ENCODE results near the gene LHX4.
"Not testable (repeated sequence)": the region's sequence is repeated elsewhere in the genome, so short reads cannot be mapped to it uniquely, and the experiment has no call there.

Gene LHX4

DNA sequence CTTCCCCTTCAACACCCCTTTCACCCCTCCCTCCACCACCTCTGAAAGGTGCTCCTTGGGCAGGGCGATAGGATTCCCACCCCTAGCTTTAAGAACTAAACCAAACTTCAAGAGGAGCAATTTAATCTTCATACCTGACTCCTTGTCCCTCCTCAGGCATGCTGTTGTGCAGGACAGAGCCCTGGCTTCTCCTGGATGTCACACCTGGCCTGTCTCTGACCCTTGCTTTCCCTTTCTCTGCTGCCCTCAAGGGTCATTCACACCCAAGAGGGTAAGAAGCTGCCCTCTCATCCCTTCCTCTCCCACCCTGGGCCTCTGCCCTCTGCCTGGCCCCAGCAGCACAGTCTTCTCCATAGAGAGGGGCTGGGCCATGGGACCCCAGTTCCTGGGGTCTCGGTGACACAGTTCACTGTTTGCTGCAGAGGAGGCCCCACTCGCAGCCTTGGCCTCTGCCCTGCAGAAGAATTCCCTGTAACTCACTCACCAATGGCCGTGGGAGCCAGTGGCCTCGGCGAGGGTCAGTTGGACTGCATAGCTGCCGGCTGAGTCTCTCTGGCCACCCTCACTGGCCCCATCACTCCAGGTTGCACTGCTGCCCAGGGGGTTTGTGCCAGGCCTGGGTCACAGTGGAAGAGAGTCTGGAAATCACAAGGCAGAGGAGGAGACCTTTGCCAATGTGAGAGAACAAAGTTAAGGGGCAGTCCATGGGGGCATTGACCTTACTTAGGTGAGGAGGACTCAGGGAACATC lies 28.4 kb upstream of the LHX4 start:
- ATAC-seq (replicated peaks; ENCODE audit: extremely low read depth, poor library complexity, severe bottlenecking), result no peak
- Mint-ChIP-seq H3K9me3 (no peaks in the 10 kb centered on the region), H3K36me3 (ENCODE audit: insufficient read depth) (no peaks in the 10 kb centered on the region), H3K4me1 (no peaks in the 10 kb centered on the region), H3K4me3 (no peak overlapping the region), H3K27ac (ENCODE audit: low read depth) (no peak overlapping the region), H3K27me3 (no peaks in the 10 kb centered on the region)
- DNase-seq (ENCODE audit: low spot score in 2 of 2), result no peak

DNA sequence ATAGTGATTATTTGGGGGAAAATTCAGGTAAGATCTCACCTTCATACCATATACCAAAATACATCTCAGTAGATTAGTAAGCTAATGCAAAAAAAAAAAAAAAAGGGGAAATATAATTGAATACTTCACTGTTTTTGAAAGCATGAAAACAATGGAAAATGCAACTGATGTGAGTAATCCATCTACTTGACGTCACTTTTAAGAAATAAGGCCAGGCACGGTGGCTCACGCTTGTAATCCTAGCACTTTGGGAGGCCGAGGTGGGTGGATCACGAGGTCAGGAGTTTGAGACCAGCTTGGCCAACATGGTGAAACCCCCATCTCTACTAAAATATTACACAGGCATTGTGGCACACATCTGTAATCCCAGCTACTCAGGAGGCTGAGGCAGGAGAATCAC lies 27.5 kb upstream of the LHX4 start:
- not testable (repeated sequence) for H3K4me3 Mint-ChIP-seq; H3K36me3 Mint-ChIP-seq (ENCODE audit: insufficient read depth); ATAC-seq (replicated peaks; ENCODE audit: extremely low read depth, poor library complexity, severe bottlenecking); H3K27me3 Mint-ChIP-seq; H3K4me1 Mint-ChIP-seq; H3K27ac Mint-ChIP-seq (ENCODE audit: low read depth); DNase-seq (ENCODE audit: low spot score in 2 of 2); H3K9me3 Mint-ChIP-seq

DNA sequence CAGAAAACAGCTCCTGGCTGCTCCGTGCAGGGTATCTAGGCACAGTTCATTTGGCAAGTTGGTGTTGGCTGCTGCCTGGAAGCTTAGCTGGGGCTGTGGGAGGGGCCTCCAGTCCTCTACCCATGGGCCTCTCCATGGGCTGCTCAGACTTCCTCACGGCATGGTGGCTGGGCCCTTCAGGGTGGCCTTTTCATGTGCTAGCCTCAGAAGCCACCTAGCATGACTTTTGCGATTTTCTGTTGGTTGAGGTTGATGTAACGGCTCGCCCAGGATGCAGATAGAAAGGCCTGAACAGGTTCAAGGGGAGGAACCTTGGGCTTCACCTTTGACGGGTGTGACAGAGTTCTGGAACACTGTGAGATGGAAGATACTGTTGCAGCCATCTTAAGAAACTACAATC lies 25.8 kb upstream of the LHX4 start:
- no peak overlapping the region for H3K27ac Mint-ChIP-seq (ENCODE audit: low read depth)

DNA sequence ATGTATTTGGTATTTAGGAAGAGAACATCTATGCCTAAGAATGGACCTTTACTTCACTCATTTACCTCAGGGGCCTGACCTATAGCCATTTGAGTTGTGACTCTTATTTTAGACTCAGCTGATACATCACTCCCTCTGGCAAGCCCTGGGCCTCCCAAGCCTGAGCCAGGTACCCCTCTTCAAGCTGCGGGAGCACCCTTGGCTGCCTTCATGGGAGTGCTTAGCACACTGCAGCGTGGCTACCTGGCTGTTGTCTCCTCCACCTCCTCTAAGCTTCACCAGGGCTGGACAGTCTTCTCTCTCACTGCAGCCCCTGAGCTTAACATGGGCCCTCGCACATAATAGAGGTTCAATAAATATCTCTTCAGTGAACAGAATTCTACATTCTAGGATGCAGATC lies 23.5 kb upstream of the LHX4 start:
- Mint-ChIP-seq H3K4me1 (no peaks in the 10 kb centered on the region), H3K27me3 (no peaks in the 10 kb centered on the region), H3K27ac (ENCODE audit: low read depth) (no peak overlapping the region), H3K36me3 (ENCODE audit: insufficient read depth) (peaks cover 1% of the 10 kb centered on the region), H3K4me3 (no peak overlapping the region), H3K9me3 (no peaks in the 10 kb centered on the region)
- DNase-seq (ENCODE audit: low spot score in 2 of 2) (no peak), ATAC-seq (replicated peaks; ENCODE audit: extremely low read depth, poor library complexity, severe bottlenecking) (no peak)

More for the DNA sequence above, 25.8 kb upstream of the LHX4 start:
- no peak for DNase-seq (ENCODE audit: low spot score in 2 of 2)
- Mint-ChIP-seq H3K36me3 (ENCODE audit: insufficient read depth) (peaks cover 1% of the 10 kb centered on the region), H3K9me3 (no peaks in the 10 kb centered on the region), H3K4me1 (no peaks in the 10 kb centered on the region), H3K27me3 (no peaks in the 10 kb centered on the region), H3K4me3 (no peak overlapping the region)
- ATAC-seq (replicated peaks; ENCODE audit: extremely low read depth, poor library complexity, severe bottlenecking), result no peak

DNA sequence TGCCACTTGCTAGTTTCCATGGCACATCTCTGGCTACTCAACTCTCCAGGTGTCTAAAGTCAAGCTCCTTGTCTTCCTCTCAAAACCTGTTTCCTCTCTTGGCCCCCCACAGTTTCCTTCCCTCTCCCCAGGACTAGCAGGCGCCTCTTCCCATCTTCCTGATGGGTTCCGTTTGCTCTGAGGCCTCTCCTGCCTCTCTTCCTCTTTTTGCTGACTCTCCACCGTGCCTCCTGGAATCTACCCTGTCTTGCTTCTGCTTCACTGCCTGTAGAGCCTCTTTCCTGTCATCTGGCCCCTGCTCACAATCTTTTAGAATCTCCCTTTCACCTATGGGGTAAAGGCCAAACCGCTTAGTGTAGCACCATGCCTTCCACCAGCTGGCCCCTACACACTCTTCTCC lies 21.8 kb upstream of the LHX4 start:
- H3K4me3 Mint-ChIP-seq, result no peak overlapping the region

DNA sequence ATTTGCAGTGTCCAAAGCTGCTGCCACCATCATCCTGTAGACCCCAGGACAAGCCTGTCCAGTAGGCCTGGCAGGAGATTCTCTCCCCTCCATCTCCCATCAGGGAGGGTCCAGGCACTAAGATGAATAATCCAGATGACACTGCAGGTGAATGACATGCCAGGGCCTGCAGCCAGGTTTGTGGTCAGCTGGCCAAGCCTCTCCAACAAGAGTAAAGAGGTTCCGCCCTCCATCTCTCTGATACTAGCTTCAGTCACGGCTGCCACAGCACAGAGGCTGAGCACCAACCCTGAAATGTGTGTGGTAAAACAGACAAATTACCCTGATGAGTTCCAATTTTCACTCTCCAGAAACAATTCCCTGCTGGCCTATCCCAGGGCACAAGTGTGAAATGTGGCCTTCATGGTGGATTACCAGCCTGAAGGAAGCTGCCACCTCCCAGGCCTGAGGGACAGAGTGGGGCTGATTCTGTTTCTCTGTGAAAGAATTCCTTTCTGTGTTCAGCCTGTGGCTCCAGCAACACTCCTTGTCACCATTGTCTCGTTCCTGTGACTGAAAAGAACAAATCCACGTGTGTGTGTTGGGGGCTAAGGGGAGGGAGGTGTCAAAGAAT lies 19.9 kb upstream of the LHX4 start:
- Mint-ChIP-seq H3K4me1 (peaks cover 10% of the 10 kb centered on the region), H3K36me3 (ENCODE audit: insufficient read depth) (peaks cover 3% of the 10 kb centered on the region), H3K27ac (ENCODE audit: low read depth) (no peak overlapping the region), H3K4me3 (no peak overlapping the region), H3K27me3 (no peaks in the 10 kb centered on the region), H3K9me3 (no peaks in the 10 kb centered on the region)
- DNase-seq (ENCODE audit: low spot score in 2 of 2) (no peak), ATAC-seq (replicated peaks; ENCODE audit: extremely low read depth, poor library complexity, severe bottlenecking) (no peak)

More for the DNA sequence above, 21.8 kb upstream of the LHX4 start:
- DNase-seq (ENCODE audit: low spot score in 2 of 2) (no peak), ATAC-seq (replicated peaks; ENCODE audit: extremely low read depth, poor library complexity, severe bottlenecking) (no peak)
- Mint-ChIP-seq H3K9me3 (no peaks in the 10 kb centered on the region), H3K4me1 (peaks cover 2% of the 10 kb centered on the region), H3K27me3 (no peaks in the 10 kb centered on the region), H3K27ac (ENCODE audit: low read depth) (no peak overlapping the region), H3K36me3 (ENCODE audit: insufficient read depth) (peaks cover 3% of the 10 kb centered on the region)

DNA sequence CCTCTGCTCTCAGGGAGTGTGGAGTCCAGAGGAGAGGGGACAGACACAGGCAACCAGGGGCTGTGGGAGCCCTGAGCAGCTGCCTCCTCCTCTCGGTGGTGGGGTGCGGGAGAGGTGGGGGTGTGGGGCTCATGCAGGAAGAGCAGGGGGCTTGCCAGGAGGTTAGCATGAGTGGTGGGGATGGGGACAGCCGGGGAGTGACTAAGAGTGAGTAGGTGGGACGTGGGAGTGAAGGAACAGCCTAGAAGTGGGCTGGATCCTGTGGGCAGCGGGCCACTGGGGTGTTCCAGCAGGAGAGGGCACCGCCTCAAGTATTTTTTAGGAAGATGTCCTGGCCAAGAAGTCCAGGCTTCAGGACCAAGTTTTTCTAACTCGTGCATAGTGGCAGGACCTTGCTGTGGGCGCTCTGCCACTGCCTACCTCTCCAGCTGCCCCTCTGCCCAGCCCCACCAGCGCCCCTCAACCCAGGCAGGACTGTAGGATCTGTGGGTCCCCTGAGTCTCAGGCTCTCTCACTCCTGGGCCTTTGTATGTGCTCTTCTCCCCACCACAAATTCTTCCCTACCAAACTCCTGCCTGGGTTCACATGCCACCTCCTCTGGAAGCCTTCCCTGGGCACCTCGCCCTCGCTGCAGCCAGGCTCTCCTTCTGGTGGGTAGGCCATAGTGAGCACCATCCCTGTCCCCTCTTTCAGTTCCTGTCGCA lies 18.8 kb upstream of the LHX4 start:
- peak overlapping the region; percentile 19 for H3K27ac Mint-ChIP-seq (ENCODE audit: low read depth)
- H3K27me3 Mint-ChIP-seq, result no peaks in the 10 kb centered on the region
- H3K36me3 Mint-ChIP-seq (ENCODE audit: insufficient read depth), result peaks cover 3% of the 10 kb centered on the region
- DNase-seq (ENCODE audit: low spot score in 2 of 2), result no peak
- no peak overlapping the region for H3K4me3 Mint-ChIP-seq
- no peaks in the 10 kb centered on the region for H3K9me3 Mint-ChIP-seq
- H3K4me1 Mint-ChIP-seq, result peaks cover 10% of the 10 kb centered on the region
- ATAC-seq (replicated peaks; ENCODE audit: extremely low read depth, poor library complexity, severe bottlenecking), result no peak

DNA sequence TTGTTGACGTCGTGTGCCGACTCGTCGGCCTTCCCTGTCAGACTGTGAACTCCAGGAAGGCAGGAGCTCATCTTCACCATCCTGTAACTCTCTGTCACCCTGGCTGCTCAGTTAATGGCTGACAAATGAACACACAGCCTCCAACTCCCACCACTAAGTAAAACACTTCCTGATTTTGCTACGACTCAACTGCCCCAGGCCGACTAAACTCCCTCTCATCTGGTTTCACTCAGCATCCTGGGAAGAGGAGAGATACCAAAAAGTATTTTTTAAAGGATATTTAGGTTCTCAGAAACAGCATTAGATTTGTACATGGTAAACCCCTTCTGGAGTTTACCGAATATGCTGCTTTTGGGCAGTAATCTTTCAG lies 18.2 kb upstream of the LHX4 start:
- H3K27me3 Mint-ChIP-seq, result no peaks in the 10 kb centered on the region
- peaks cover 10% of the 10 kb centered on the region for H3K4me1 Mint-ChIP-seq
- ATAC-seq (replicated peaks; ENCODE audit: extremely low read depth, poor library complexity, severe bottlenecking), result no peak
- no peak overlapping the region for H3K4me3 Mint-ChIP-seq
- peaks cover 3% of the 10 kb centered on the region for H3K36me3 Mint-ChIP-seq (ENCODE audit: insufficient read depth)
- DNase-seq (ENCODE audit: low spot score in 2 of 2), result no peak
- peak overlapping the region; percentile 19 for H3K27ac Mint-ChIP-seq (ENCODE audit: low read depth)
- H3K9me3 Mint-ChIP-seq, result no peaks in the 10 kb centered on the region

DNA sequence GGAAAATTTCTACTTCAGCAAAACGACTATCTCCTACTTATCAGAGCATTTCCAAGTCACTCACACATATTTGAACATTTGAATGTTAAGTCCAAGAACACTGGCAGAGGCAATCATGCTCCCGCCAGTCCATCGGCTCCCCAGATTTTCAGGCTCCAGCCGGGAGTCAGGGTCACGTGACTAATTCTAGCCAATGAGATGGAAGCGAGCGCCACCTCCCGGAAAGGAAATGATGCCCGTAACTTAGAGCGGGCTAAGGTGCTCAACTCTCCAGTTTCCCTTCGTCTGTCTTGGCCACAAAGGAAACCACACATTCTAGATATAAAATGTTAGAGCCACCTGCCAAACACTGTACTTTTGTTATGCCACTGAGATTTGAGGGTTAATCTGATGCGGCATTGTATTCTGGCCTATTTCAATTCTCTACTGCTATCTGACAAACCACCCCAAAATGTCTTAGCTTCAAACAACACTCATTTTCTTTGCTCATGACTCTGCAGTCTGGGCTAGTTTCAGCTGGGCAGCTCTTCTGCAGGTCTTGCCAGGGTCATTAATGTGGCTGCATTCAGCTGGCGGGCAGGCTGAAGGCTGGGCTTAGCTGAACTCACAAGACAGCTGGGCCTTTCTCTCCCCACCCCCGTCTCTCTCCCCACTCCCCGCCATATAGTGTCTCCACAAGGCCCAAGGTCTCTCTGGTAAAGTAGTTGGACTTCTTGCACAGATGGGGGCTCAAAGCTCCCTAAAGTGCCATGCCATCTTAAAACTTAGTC lies 16.5 kb upstream of the LHX4 start:
- H3K27ac Mint-ChIP-seq (ENCODE audit: low read depth), result peak overlapping the region; percentile 46
- ATAC-seq (replicated peaks; ENCODE audit: extremely low read depth, poor library complexity, severe bottlenecking) (peak; percentile 58), DNase-seq (ENCODE audit: low spot score in 2 of 2) (peak in 1 of 2 donors; percentile 30)
- H3K4me1 Mint-ChIP-seq, result peaks cover 10% of the 10 kb centered on the region
- no peaks in the 10 kb centered on the region for H3K27me3 Mint-ChIP-seq
- peak overlapping the region; percentile 59 for H3K4me3 Mint-ChIP-seq
- no peaks in the 10 kb centered on the region for H3K9me3 Mint-ChIP-seq
- H3K36me3 Mint-ChIP-seq (ENCODE audit: insufficient read depth), result peaks cover 1% of the 10 kb centered on the region

DNA sequence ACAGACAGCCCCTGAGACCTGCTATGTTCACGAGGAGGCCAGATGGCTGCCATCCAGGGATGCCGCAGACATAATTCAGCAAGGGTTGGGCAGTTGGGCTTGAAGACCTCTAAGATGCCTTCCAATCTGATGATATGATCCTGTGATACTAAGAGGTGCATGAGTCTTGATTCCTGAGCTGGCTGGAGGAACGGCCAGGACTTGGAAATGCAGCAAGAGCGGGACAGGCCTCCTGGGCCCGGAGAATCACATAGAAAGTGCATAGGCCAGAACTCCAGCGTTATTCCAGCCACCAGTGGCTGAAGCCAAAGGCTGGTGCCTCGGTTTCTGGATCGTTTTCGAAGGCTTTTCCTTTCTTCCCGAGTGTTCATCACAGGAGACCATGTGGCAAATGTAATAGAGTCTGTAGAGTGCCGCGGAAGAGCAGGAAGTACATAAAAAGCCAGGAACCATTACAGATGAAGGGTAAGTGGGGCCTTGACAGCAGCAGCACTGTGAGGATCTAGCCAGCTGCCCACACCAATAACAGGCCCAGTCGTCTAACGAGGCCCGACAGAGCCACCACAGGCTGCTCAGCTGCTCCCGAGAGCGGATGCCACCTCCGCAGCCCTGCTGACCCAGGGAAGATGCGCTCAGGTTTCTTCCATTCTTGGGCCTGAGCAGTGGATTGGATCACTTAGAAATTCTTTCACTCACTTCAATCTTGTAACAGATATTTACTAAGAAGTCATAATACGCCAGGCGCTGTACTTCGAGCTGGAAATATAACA lies 14.0 kb upstream of the LHX4 start:
- peaks cover 3% of the 10 kb centered on the region for H3K36me3 Mint-ChIP-seq (ENCODE audit: insufficient read depth)
- no peaks in the 10 kb centered on the region for H3K9me3 Mint-ChIP-seq
- no peak overlapping the region for H3K4me3 Mint-ChIP-seq
- H3K27ac Mint-ChIP-seq (ENCODE audit: low read depth), result no peak overlapping the region
- DNase-seq (ENCODE audit: low spot score in 2 of 2) (no peak), ATAC-seq (replicated peaks; ENCODE audit: extremely low read depth, poor library complexity, severe bottlenecking) (no peak)
- H3K27me3 Mint-ChIP-seq, result no peaks in the 10 kb centered on the region
- peaks cover 10% of the 10 kb centered on the region for H3K4me1 Mint-ChIP-seq

DNA sequence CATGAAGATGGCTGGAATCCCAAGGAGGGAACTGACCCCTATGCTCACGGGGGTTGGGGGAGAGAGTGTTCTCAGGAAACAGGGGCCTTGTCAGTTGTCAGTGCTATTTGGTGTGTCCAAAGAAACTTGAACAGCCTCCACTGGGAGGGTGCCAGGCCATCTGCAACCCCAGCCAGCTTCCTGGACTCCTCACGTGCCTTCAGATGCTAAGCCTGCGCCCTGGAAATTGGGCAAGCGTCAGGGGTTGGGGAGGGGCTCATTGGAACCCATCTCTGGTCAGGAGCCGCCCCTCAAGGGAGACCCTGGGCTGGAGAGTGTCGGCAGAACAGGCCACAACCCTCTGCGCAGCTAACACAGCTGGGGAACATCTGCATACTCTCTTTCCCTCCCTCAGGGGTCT lies 13.1 kb upstream of the LHX4 start:
- H3K4me1 Mint-ChIP-seq, result peaks cover 10% of the 10 kb centered on the region
- no peak overlapping the region for H3K4me3 Mint-ChIP-seq
- peaks cover 4% of the 10 kb centered on the region for H3K36me3 Mint-ChIP-seq (ENCODE audit: insufficient read depth)
- H3K9me3 Mint-ChIP-seq, result no peaks in the 10 kb centered on the region
- peaks cover 6% of the 10 kb centered on the region for H3K27me3 Mint-ChIP-seq
- H3K27ac Mint-ChIP-seq (ENCODE audit: low read depth), result no peak overlapping the region
- no peak for DNase-seq (ENCODE audit: low spot score in 2 of 2)
- ATAC-seq (replicated peaks; ENCODE audit: extremely low read depth, poor library complexity, severe bottlenecking), result no peak

Data from central memory CD8-positive, alpha-beta T cell (primary cell).